Measurements from ENCODE around the gene TRIM72.
"Not testable (repeated sequence)": the region's sequence is repeated elsewhere in the genome, so short reads cannot be mapped to it uniquely, and the experiment has no call there.

The TRIM72 gene

GRCh38 chr16:31190818-31191444, 23.0 kb upstream of the TRIM72 start:
- DNase-seq (ENCODE audit: low read depth): no peak

GRCh38 chr16:31191697-31192428, 22.1 kb upstream of the TRIM72 start:
- DNase-seq (ENCODE audit: low read depth): no peak

- no peak for DNase-seq (ENCODE audit: low read depth)
Measured at GRCh38 chr16:31192856-31193642, 20.9 kb upstream of the TRIM72 start.

- DNase-seq (ENCODE audit: low read depth): no peak
Measured at GRCh38 chr16:31193874-31194273, 20.0 kb upstream of the TRIM72 start.

GRCh38 chr16:31194898-31195297, 19.0 kb upstream of the TRIM72 start:
- DNase-seq (ENCODE audit: low read depth): no peak

GRCh38 chr16:31195861-31196260, 18.1 kb upstream of the TRIM72 start:
- not testable (repeated sequence) for DNase-seq (ENCODE audit: low read depth)

GRCh38 chr16:31196324-31197088, 17.4 kb upstream of the TRIM72 start:
- DNase-seq (ENCODE audit: low read depth): no peak

- no peak for DNase-seq (ENCODE audit: low read depth)
Measured at GRCh38 chr16:31198207-31198882, 15.6 kb upstream of the TRIM72 start.

- no peak for DNase-seq (ENCODE audit: low read depth)
Measured at GRCh38 chr16:31199430-31200041, 14.4 kb upstream of the TRIM72 start.

GRCh38 chr16:31200111-31200510, 13.8 kb upstream of the TRIM72 start:
- not testable (repeated sequence) for DNase-seq (ENCODE audit: low read depth)

- no peak for DNase-seq (ENCODE audit: low read depth)
Measured at GRCh38 chr16:31200821-31201568, 12.9 kb upstream of the TRIM72 start.

- peak; percentile 29 for DNase-seq (ENCODE audit: low read depth)
Measured at GRCh38 chr16:31201582-31202413, 12.1 kb upstream of the TRIM72 start.

- no peak for DNase-seq (ENCODE audit: low read depth)
Measured at GRCh38 chr16:31202414-31203375, 11.2 kb upstream of the TRIM72 start, which contains the start of gene PYCARD. Gene PYCARD (minus strand): TSS chr16:31202760. CDS start chr16:31202690, 70 bp downstream.

- no peak for DNase-seq (ENCODE audit: low read depth)
Measured at GRCh38 chr16:31204871-31205666, 8.8 kb upstream of the TRIM72 start.

- DNase-seq (ENCODE audit: low read depth): no peak
Measured at GRCh38 chr16:31206776-31207175, 7.1 kb upstream of the TRIM72 start.

GRCh38 chr16:31213342-31213741, 577 bp upstream of the TRIM72 start:
- no peak for DNase-seq (ENCODE audit: low read depth)

- no peak for DNase-seq (ENCODE audit: low read depth)
Measured at GRCh38 chr16:31214708-31215286, 878 bp downstream of the TRIM72 start.

Data from stimulated activated CD8-positive, alpha-beta memory T cell treated with anti-CD3 and anti-CD28 coated beads, Interleukin-12 subunit alpha, Interleukin-12 subunit beta, amount 100 ng/mL, for 4 hours (primary cell).